ENCODE measurements around the gene SPRYD4.
"Not testable (repeated sequence)": the region's sequence is repeated elsewhere in the genome, so short reads cannot be mapped to it uniquely, and the experiment has no call there.

SPRYD4 gene

GRCh38 chr12:56477521-56478225 lies 9.3 kb downstream of the SPRYD4 start:
- no peak for DNase-seq

GRCh38 chr12:56479625-56480024 lies 11.2 kb downstream of the SPRYD4 start:
- DNase-seq = no peak

GRCh38 chr12:56484566-56484965 lies 16.2 kb downstream of the SPRYD4 start:
- no peak for DNase-seq

GRCh38 chr12:56486694-56487093 lies 18.3 kb downstream of the SPRYD4 start:
- DNase-seq = no peak

GRCh38 chr12:56487448-56488040 lies 19.2 kb downstream of the SPRYD4 start:
- no peak for DNase-seq

GRCh38 chr12:56488041-56488955 lies 19.9 kb downstream of the SPRYD4 start, which contains the start of gene GLS2:
Gene GLS2 (minus strand): TSS chr12:56488161. CDS start chr12:56488118, 43 bp downstream.
- peak; percentile 68 to 69 for DNase-seq

GRCh38 chr12:56490360-56490759 lies 22.0 kb downstream of the SPRYD4 start:
- no peak for DNase-seq

GRCh38 chr12:56493409-56494105 lies 25.2 kb downstream of the SPRYD4 start:
- not testable (repeated sequence) for DNase-seq

GRCh38 chr12:56494106-56494415 lies 25.7 kb downstream of the SPRYD4 start:
- not testable (repeated sequence) for DNase-seq

GRCh38 chr12:56494481-56494880 lies 26.1 kb downstream of the SPRYD4 start:
- not testable (repeated sequence) for DNase-seq

GRCh38 chr12:56496704-56497103 lies 28.3 kb downstream of the SPRYD4 start:
- peak; percentile 43 for DNase-seq

- DNase-seq = not testable (repeated sequence)
Observed at GRCh38 chr12:56498126-56498902, 29.9 kb downstream of the SPRYD4 start.

- not testable (repeated sequence) for DNase-seq
Observed at GRCh38 chr12:56499452-56499851, 31.1 kb downstream of the SPRYD4 start.

- DNase-seq = not testable (repeated sequence)
Observed at GRCh38 chr12:56499879-56500278, 31.5 kb downstream of the SPRYD4 start.

GRCh38 chr12:56510786-56511185 lies 42.4 kb downstream of the SPRYD4 start:
- no peak for DNase-seq

GRCh38 chr12:56514014-56514318 lies 45.6 kb downstream of the SPRYD4 start:
- DNase-seq = not testable (repeated sequence)

- DNase-seq = no peak
Observed at GRCh38 chr12:56517854-56518253, 49.5 kb downstream of the SPRYD4 start.

GRCh38 chr12:56518570-56518969 lies 50.2 kb downstream of the SPRYD4 start:
- DNase-seq = no peak

GRCh38 chr12:56520048-56520447 lies 51.7 kb downstream of the SPRYD4 start:
- no peak for DNase-seq

GRCh38 chr12:56520506-56520905 lies 52.1 kb downstream of the SPRYD4 start:
- DNase-seq = no peak

- DNase-seq = no peak
Observed at GRCh38 chr12:56521209-56521589, 52.8 kb downstream of the SPRYD4 start.

All from activated CD4-positive, alpha-beta T cell treated with anti-CD3 and anti-CD28 coated beads, Interleukin-2, amount 50 U/mL, for 4 hours (primary cell).